Measurements from ENCODE around the gene SRRM5.

SRRM5 gene

GRCh38 chr19:43664018-43664417 is 52.1 kb downstream of the SRRM5 start:
- H3K4me3 ChIP-seq (ENCODE audit: low read depth, low read length), result no peak overlapping the region
- peak; percentile 40 for DNase-seq (ENCODE audit: low read depth)
- TF ChIP-seq CTCF (IDR thresholded peaks at IDR 0.05; ENCODE audit: low read depth, low read length) (no peak), MYC (IDR thresholded peaks at IDR 0.05; ENCODE audit: low read depth, low read length) (no peak), POLR2A (IDR thresholded peaks at IDR 0.05; ENCODE audit: extremely low read depth, insufficient read length) (no peak), MAX (IDR thresholded peaks at IDR 0.05; ENCODE audit: low read depth, low read length) (no peak)

Data from NB4 (cell line).